ENCODE data around the gene TRIM5.

The TRIM5 gene

GRCh38 chr11:5622802-5623201, 62.1 kb downstream of the TRIM5 start:
- DNase-seq: peak; percentile 14

- no peak for DNase-seq
These were observed 63.3 kb downstream of the TRIM5 start for GRCh38 chr11:5621580-5621979.

GRCh38 chr11:5620651-5621521, 64.0 kb downstream of the TRIM5 start:
- DNase-seq: peak; percentile 88

GRCh38 chr11:5618807-5619206, 66.1 kb downstream of the TRIM5 start:
- DNase-seq: no peak
